Upper lobe of right lung (tissue), 1 donor: ENCODE data around the gene RASSF4. TPM values are rescaled to one million over a fixed set of nuclear protein-coding genes. Genes with fewer than 3 reads are reported as not detected.
A peak's percentile ranks its signal among the peaks of the same experiment; 100 is the strongest.
"Not testable (repeated sequence)": the region's sequence is repeated elsewhere in the genome, so short reads cannot be mapped to it uniquely, and the experiment has no call there.

Experiments used
- ATAC-seq: fragments of 200-7000 bp; cut with Tn5 transposase; one replicate; pipeline ENCODE4 v1.9.1; 2020; ENCODE audit warnings: mild to moderate bottlenecking, moderate library complexity
- DNase-seq: peaks from one replicate; pipeline ENCODE4 v3.0.0-alpha.2; 2020
- H3K27ac ChIP-seq: fragments of 200-600 bp; one replicate; pipeline ENCODE4 v1.8.0; 2022
- H3K27me3 ChIP-seq: fragments of 200-600 bp; one replicate; pipeline ENCODE4 v1.8.0; 2022; ENCODE audit warnings: mild to moderate bottlenecking
- H3K36me3 ChIP-seq: fragments of 200-600 bp; one replicate; pipeline ENCODE4 v1.8.0; 2022
- H3K4me1 ChIP-seq: fragments of 200-600 bp; one replicate; pipeline ENCODE4 v1.8.0; 2022
- H3K4me3 ChIP-seq: fragments of 200-600 bp; one replicate; pipeline ENCODE4 v1.8.0; 2022; ENCODE audit warnings: mild to moderate bottlenecking
- H3K9me3 ChIP-seq: fragments of 200-600 bp; one replicate; pipeline ENCODE4 v1.8.0; 2022
- CTCF ChIP-seq: fragments of 200-600 bp; IDR thresholded peaks from one replicate; pipeline ENCODE4 v1.8.0; 2022; ENCODE audit warnings: antibody characterized with exemption
- intact Hi-C: fragments of 100-400 bp; cut with DNase I; formaldehyde crosslinking; loops from one replicate; pipeline ENCODE4 v1.11.0; 2022
- total RNA-seq: library from RNA; stranded (reverse); fragmentation: NEBNext Ultra II Directional; extraction: Animal tissue kit (Norgen Biotek cat#: 25700); gene quantifications from one replicate; pipeline ENCODE4 v1.2.1, GENCODE V29; 2021
- donor health status: DM: no; HTN: yes; CAD: no; lungs with severe emphysema.

Gene RASSF4
- total RNA-seq, 1 donor from 2014 or later = 40.9 TPM

GRCh38 chr10:45006276-45007030 is 46.9 kb downstream of the RASSF4 start:
- H3K9me3 ChIP-seq = no peaks in the 10 kb centered on the region
- no peak for DNase-seq
- peaks cover 13% of the 10 kb centered on the region for H3K4me1 ChIP-seq
- no peaks in the 10 kb centered on the region for H3K27me3 ChIP-seq
- H3K4me3 ChIP-seq = no peak overlapping the region
- no peak for ATAC-seq
- H3K36me3 ChIP-seq = peaks cover 21% of the 10 kb centered on the region
- intact Hi-C loops = no loop called here
- H3K27ac ChIP-seq = no peak overlapping the region
- no peak for TF ChIP-seq CTCF

- Histone ChIP-seq H3K27ac (no peak overlapping the region), H3K4me3 (no peak overlapping the region), H3K9me3 (no peaks in the 10 kb centered on the region), H3K27me3 (no peaks in the 10 kb centered on the region), H3K4me1 (no peaks in the 10 kb centered on the region), H3K36me3 (peaks cover 18% of the 10 kb centered on the region)
- intact Hi-C loops = no loop called here
- no peak for DNase-seq
- peak; percentile 79 for TF ChIP-seq CTCF
- peak; percentile 99 for ATAC-seq
These were observed 49.0 kb downstream of the RASSF4 start for GRCh38 chr10:45008524-45009161.

- DNase-seq, H3K4me1 ChIP-seq, H3K4me3 ChIP-seq, H3K36me3 ChIP-seq, H3K27me3 ChIP-seq, intact Hi-C loops, ATAC-seq, H3K9me3 ChIP-seq, H3K27ac ChIP-seq: not testable (repeated sequence)
These were observed 55.0 kb downstream of the RASSF4 start for GRCh38 chr10:45014557-45014956.

GRCh38 chr10:45015590-45015989 is 56.0 kb downstream of the RASSF4 start:
- Histone ChIP-seq H3K27me3 (no peaks in the 10 kb centered on the region), H3K4me1 (no peaks in the 10 kb centered on the region), H3K36me3 (no peaks in the 10 kb centered on the region), H3K27ac (no peak overlapping the region), H3K4me3 (no peak overlapping the region), H3K9me3 (no peaks in the 10 kb centered on the region)
- intact Hi-C loops = no loop called here
- no peak for TF ChIP-seq CTCF
- DNase-seq (no peak), ATAC-seq (no peak)

- H3K9me3 ChIP-seq = no peaks in the 10 kb centered on the region
- H3K36me3 ChIP-seq = no peaks in the 10 kb centered on the region
- DNase-seq = no peak
- no peak overlapping the region for H3K4me3 ChIP-seq
- no peaks in the 10 kb centered on the region for H3K4me1 ChIP-seq
- no peaks in the 10 kb centered on the region for H3K27me3 ChIP-seq
- intact Hi-C loops = no loop called here
- no peak overlapping the region for H3K27ac ChIP-seq
- no peak for TF ChIP-seq CTCF
- no peak for ATAC-seq
These were observed 63.8 kb downstream of the RASSF4 start for GRCh38 chr10:45023426-45023825.

GRCh38 chr10:45034301-45034700 is 74.7 kb downstream of the RASSF4 start:
- no peaks in the 10 kb centered on the region for H3K27me3 ChIP-seq
- peak; percentile 33 for ATAC-seq
- no peaks in the 10 kb centered on the region for H3K4me1 ChIP-seq
- H3K9me3 ChIP-seq = no peaks in the 10 kb centered on the region
- TF ChIP-seq CTCF = no peak
- H3K36me3 ChIP-seq = no peaks in the 10 kb centered on the region
- no peak overlapping the region for H3K4me3 ChIP-seq
- no peak for DNase-seq
- no peak overlapping the region for H3K27ac ChIP-seq
- intact Hi-C loops = no loop called here
